GM19193 (cell line): ENCODE data around the gene RICTOR.

Experiments used
- POLR2A ChIP-seq: IDR thresholded peaks from 4 replicates; pipeline ENCODE4 v1.6.1; 2011; ENCODE audit not compliant: insufficient read depth, insufficient read length; ENCODE audit errors: extremely low read depth

RICTOR gene

GRCh38 chr5:39074017-39074814 is at the start of gene RICTOR:
Gene RICTOR (minus strand): TSS chr5:39074399. CDS start chr5:39074377, 22 bp downstream.
- TF ChIP-seq POLR2A: peak; percentile 76

GRCh38 chr5:39121922-39122321 is 47.7 kb upstream of the RICTOR start:
- no peak for TF ChIP-seq POLR2A

- TF ChIP-seq POLR2A: no peak
Measured at GRCh38 chr5:39121315-39121714, 47.1 kb upstream of the RICTOR start.

GRCh38 chr5:39120052-39120420 is 45.8 kb upstream of the RICTOR start:
- TF ChIP-seq POLR2A: no peak

- no peak for TF ChIP-seq POLR2A
Measured at GRCh38 chr5:39119404-39120051, 45.3 kb upstream of the RICTOR start.

GRCh38 chr5:39118638-39119037 is 44.4 kb upstream of the RICTOR start:
- no peak for TF ChIP-seq POLR2A

GRCh38 chr5:39117401-39117800 is 43.2 kb upstream of the RICTOR start:
- no peak for TF ChIP-seq POLR2A

- TF ChIP-seq POLR2A: no peak
Measured at GRCh38 chr5:39116344-39117170, 42.4 kb upstream of the RICTOR start.

GRCh38 chr5:39115644-39116343 is 41.6 kb upstream of the RICTOR start:
- TF ChIP-seq POLR2A: no peak

- no peak for TF ChIP-seq POLR2A
Measured at GRCh38 chr5:39114155-39114554, 40.0 kb upstream of the RICTOR start.

- TF ChIP-seq POLR2A: no peak
Measured at GRCh38 chr5:39113354-39113953, 39.3 kb upstream of the RICTOR start.

GRCh38 chr5:39109606-39110005 is 35.4 kb upstream of the RICTOR start:
- no peak for TF ChIP-seq POLR2A

GRCh38 chr5:39108987-39109386 is 34.8 kb upstream of the RICTOR start:
- TF ChIP-seq POLR2A: no peak

GRCh38 chr5:39107350-39107749 is 33.2 kb upstream of the RICTOR start:
- no peak for TF ChIP-seq POLR2A
